IPS DF 6.9 (cell line): ENCODE measurements around the gene SERPINH1.

Source experiments
- DNase-seq: peaks from one replicate; pipeline ENCODE4 v3.0.0-alpha.2; 2013; ENCODE audit warnings: low read depth, low spot score
- H3K27ac ChIP-seq: one replicate; pipeline ENCODE4 v1.5.1; 2013; ENCODE audit warnings: low read length, control low read depth
- H3K27me3 ChIP-seq: 2 replicates; pipeline ENCODE4 v1.6.1; 2013; ENCODE audit warnings: mild to moderate bottlenecking, low read length; ENCODE audit not compliant: control insufficient read depth, insufficient read depth
- H3K36me3 ChIP-seq: 2 replicates; pipeline ENCODE4 v1.6.1; 2013; ENCODE audit warnings: low read length; ENCODE audit not compliant: control insufficient read depth, insufficient read depth
- H3K4me1 ChIP-seq: 2 replicates; pipeline ENCODE4 v1.6.1; 2013; ENCODE audit warnings: low read length; ENCODE audit not compliant: control insufficient read depth, insufficient read depth
- H3K4me3 ChIP-seq: 2 replicates; pipeline ENCODE4 v1.5.1; 2013; ENCODE audit warnings: mild to moderate bottlenecking, low read length
- H3K9me3 ChIP-seq: 2 replicates; pipeline ENCODE4 v1.6.1; 2013; ENCODE audit warnings: low read length, inconsistent platforms; ENCODE audit not compliant: control insufficient read depth, insufficient read depth
- WGBS: extraction: QIAGEN DNeasy Blood & Tissue Kit; methylation state at CpG from one replicate; pipeline ENCODE4 v1.1.7; 2013; ENCODE audit warnings: mixed read lengths, missing lambda C conversion rate; ENCODE audit not compliant: insufficient read length, insufficient coverage; 5-methylcytosine and 5-hydroxymethylcytosine counted together

The SERPINH1 gene

DNA sequence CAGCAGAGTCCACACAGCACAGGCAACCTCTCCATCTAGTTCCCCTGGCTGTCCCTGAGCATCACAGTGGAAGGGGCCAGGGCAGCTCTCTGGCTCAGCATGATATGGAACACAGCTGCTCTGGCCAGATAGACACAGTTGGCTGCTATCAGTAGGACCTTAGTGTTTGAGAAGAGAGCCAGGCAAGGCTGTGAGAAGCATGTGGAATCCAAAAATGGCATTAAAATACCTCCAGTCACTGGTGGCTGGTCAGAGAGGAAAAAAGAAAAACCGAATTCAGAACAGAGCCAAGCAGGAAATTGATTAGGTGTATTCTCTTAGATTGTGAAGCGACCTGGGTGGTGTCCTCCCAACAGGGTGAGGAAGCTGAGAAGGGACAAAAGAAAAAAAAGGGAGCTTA is 27.9 kb downstream of the SERPINH1 start:
- Histone ChIP-seq H3K27ac (no peak overlapping the region), H3K36me3 (no peaks in the 10 kb centered on the region), H3K4me1 (no peaks in the 10 kb centered on the region), H3K27me3 (no peaks in the 10 kb centered on the region; the same call in 1 of the 2 replicates), H3K4me3 (no peak overlapping the region), H3K9me3 (no peaks in the 10 kb centered on the region)
- no peak for DNase-seq
- WGBS = no CpG with 5 or more reads among the region's 2 CpGs

DNA sequence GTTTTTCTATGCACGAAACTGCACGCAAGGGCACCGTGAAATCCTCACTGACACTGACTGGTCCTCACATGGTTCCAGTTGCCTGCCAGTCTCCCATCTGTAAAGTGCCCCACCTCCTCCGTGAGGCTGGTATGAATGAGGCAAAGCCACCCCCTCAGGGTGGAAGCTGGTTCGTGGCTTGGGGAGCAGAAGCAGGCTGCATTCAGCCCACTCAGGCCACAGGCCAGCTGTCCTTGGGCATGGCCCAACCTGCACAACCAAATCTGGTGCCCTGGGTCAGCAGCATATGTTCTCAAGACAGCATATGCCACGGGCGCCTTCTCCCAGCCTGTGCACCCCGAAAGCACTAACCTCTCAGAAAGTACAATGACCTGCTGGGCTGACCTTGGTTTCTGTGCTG is 29.3 kb downstream of the SERPINH1 start:
- Histone ChIP-seq H3K27me3 (no peaks in the 10 kb centered on the region; the same call in 1 of the 2 replicates), H3K27ac (no peak overlapping the region), H3K4me3 (no peak overlapping the region; the same call in 1 of the 2 replicates), H3K9me3 (no peaks in the 10 kb centered on the region), H3K36me3 (no peaks in the 10 kb centered on the region), H3K4me1 (no peaks in the 10 kb centered on the region)
- no CpG with 5 or more reads among the region's 8 CpGs for WGBS
- DNase-seq = no peak

DNA sequence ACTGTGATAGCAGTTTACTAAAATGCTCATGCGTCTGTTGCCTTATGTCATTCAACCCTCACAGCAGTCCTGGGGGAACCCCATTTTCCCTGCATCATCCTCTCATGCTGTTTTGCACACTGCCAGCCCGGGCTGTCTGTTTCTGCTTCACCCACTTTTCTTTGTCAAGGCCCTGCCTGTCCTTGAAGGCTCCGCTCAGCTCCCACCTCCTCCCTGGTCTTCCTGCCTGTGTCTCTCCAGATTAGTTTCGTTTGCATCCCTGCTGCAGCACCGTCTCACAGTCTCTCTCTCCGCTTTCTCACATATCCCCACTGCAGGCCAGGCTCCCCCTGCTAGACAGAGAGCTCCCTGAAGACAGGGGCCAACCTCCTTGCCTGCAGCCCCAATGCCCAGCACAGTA is 29.9 kb downstream of the SERPINH1 start:
- WGBS = no CpG with 5 or more reads among the region's 6 CpGs
- Histone ChIP-seq H3K4me1 (no peaks in the 10 kb centered on the region), H3K9me3 (no peaks in the 10 kb centered on the region), H3K4me3 (no peak overlapping the region), H3K27me3 (no peaks in the 10 kb centered on the region; the same call in 1 of the 2 replicates), H3K36me3 (no peaks in the 10 kb centered on the region), H3K27ac (no peak overlapping the region)
- no peak for DNase-seq

DNA sequence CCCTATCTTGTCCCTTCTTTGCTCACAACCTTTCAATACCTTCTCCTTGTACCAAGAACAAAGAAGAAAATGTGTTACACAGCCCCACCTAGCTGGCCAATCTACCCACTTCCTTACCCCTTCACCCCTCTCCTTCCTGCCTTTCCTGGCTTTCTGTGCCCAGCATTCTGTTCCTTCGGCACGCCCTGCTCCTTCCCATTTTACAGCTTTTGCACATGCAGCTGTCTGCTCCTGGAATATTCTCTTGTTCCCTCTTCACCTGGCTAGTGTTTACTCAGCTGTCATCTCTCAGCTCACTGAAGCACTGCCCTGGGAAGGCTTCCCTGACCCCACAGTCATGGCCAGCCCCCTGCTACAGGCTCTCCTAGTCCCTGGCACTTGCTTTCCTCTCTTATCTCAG is 30.7 kb downstream of the SERPINH1 start:
- Histone ChIP-seq H3K27me3 (no peaks in the 10 kb centered on the region; the same call in 1 of the 2 replicates), H3K27ac (no peak overlapping the region), H3K4me3 (no peak overlapping the region), H3K9me3 (no peaks in the 10 kb centered on the region), H3K36me3 (no peaks in the 10 kb centered on the region), H3K4me1 (no peaks in the 10 kb centered on the region)
- WGBS = no CpG with 5 or more reads among the region's 2 CpGs
- no peak for DNase-seq

DNA sequence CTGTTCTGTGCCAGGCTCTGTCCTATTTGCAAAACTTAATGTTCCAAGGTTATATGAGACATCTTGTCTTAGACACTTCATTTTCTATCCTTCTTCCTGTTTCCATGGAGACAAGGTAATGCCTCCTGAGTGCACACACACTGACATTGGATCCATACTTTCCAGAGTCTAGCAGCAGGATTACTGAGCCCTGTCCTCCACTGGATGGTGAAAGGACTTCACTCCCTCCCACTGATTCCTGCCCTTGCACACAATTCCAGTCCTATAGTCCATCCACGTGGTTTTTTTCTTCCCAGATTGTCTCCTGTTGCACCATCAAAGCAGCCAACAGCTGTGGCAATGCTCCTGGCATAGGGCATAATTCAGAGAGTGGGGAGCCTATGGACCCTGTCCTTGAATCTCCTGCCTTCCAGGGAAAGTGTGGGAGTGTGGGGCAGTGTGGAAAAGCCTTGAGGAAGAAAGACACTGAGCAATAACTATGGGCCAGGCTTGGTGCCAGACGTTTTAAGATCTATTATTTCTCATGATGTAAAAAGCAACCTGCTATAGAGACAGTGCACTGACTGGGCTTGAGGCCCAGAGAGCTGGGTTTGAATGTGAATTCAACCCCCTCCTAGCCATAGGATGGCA is 31.3 kb downstream of the SERPINH1 start:
- no peak overlapping the region for H3K4me3 ChIP-seq
- DNase-seq = no peak
- no peaks in the 10 kb centered on the region for H3K9me3 ChIP-seq
- no peaks in the 10 kb centered on the region for H3K36me3 ChIP-seq
- H3K27me3 ChIP-seq = no peaks in the 10 kb centered on the region; the same call in 1 of the 2 replicates
- H3K4me1 ChIP-seq = no peaks in the 10 kb centered on the region
- no CpG with 5 or more reads among the region's 2 CpGs for WGBS
- H3K27ac ChIP-seq = no peak overlapping the region

DNA sequence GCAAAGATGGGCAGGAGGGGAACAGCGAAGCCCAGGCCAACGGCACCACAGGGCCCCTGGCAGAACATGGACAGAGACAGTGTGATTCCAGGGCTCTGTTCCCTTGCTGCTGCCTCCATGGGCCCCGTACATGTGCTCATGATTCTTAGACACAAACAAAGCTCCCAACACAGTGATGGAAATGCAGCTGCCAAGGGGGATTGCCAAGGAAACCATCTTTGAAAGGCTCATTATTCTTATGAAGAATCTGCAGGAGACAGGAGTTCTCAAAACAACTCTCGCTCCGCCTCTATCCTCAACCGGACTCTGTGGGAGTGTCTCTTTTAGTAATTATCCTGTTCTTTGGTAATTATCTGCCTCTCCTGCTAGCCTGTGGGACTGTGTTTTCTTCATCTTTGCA is 32.2 kb downstream of the SERPINH1 start:
- WGBS = no CpG with 5 or more reads among the region's 6 CpGs
- H3K27me3 ChIP-seq = no peaks in the 10 kb centered on the region; the same call in 1 of the 2 replicates
- H3K27ac ChIP-seq = no peak overlapping the region
- no peak overlapping the region for H3K4me3 ChIP-seq
- H3K36me3 ChIP-seq = no peaks in the 10 kb centered on the region
- H3K4me1 ChIP-seq = no peaks in the 10 kb centered on the region
- no peaks in the 10 kb centered on the region for H3K9me3 ChIP-seq
- DNase-seq = no peak

DNA sequence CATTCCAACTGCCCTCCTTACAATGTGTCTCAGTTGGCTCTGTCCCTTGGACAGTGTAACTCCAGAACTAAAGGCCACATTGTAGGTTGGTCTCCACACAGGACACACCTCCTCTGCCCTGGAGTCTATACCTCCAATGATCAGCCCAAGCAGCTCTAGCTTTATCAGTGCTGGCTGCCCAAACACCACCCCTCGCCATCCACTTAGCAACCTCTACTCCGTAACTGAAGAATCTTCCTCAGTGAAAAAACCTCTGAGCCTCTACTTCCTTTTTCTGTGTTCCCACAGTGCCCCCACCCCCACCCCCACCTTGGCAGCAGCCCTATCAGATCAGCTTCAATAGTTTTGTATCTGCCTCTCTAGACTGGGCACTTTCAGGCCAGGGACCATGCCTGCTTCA is 33.4 kb downstream of the SERPINH1 start:
- Histone ChIP-seq H3K27me3 (no peaks in the 10 kb centered on the region; the same call in 1 of the 2 replicates), H3K4me1 (no peaks in the 10 kb centered on the region), H3K4me3 (no peak overlapping the region), H3K9me3 (no peaks in the 10 kb centered on the region), H3K36me3 (no peaks in the 10 kb centered on the region), H3K27ac (no peak overlapping the region)
- DNase-seq = no peak
- no CpG with 5 or more reads among the region's 2 CpGs for WGBS

DNA sequence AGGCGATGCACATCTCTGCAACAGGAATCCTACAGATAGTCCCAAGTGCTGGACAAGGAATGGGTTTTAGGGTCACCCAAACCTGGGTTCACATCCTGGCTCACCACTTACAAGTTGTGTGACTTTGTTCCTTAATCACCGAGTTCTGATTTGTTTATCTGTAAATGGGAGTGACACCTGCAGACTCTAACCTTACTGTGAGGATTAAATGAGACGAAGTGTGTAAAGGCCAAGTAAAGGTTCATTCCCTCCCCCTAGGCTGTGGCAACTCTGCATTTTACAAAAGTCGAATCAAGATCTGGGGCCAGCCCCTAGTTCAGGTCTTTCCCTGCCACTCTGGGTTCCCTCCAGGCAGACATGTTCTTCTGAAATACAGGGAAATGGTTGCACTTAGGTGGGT is 34.9 kb downstream of the SERPINH1 start:
- no peak overlapping the region for H3K4me3 ChIP-seq
- no peak overlapping the region for H3K27ac ChIP-seq
- H3K36me3 ChIP-seq = no peaks in the 10 kb centered on the region
- no CpG with 5 or more reads among the region's 4 CpGs for WGBS
- no peaks in the 10 kb centered on the region; the same call in 1 of the 2 replicates for H3K27me3 ChIP-seq
- no peaks in the 10 kb centered on the region for H3K9me3 ChIP-seq
- DNase-seq = no peak
- H3K4me1 ChIP-seq = no peaks in the 10 kb centered on the region

DNA sequence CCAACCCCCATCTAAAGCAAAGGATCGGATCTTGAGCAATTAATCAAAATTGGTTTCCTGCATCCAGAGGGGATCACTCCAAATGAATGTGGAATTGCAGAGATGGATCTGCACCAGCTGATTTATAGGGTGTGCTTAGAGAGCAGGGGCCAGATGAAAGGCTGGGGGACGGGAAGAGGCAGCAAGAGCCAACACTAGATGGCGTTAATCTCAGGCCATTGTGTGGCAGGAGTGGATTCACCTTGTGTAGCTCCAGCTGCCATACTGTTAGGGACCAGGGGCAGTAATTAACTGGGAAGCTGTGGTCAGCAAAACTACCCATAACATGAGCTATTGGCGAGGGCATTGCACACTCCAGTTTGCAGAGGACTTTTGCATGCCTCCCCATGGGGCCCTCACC is 35.6 kb downstream of the SERPINH1 start:
- H3K4me1 ChIP-seq = no peaks in the 10 kb centered on the region
- H3K36me3 ChIP-seq = no peaks in the 10 kb centered on the region
- H3K27me3 ChIP-seq = no peaks in the 10 kb centered on the region; the same call in 1 of the 2 replicates
- no peaks in the 10 kb centered on the region for H3K9me3 ChIP-seq
- no CpG with 5 or more reads among the region's 4 CpGs for WGBS
- no peak overlapping the region for H3K27ac ChIP-seq
- H3K4me3 ChIP-seq = no peak overlapping the region
- DNase-seq = no peak

DNA sequence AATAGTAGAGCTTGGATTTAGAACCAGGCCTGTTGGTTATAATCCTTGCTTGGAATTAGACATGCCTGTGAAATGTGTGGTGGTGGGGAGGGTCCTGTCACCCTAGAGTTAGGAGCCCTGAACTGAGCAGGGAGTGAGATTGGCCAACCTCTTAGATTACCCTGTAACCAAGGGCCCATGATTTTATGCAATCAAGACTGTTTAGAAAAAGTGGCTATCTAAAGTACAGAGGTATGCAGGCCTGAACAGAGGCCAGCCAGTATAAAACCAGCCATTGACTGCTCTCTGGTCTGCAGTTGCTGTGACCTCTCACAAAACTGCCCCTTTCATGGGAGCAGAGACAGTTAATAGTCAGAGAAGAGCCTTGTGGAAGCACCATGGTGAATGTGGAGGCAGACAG is 36.2 kb downstream of the SERPINH1 start:
- Histone ChIP-seq H3K27me3 (no peaks in the 10 kb centered on the region; the same call in 1 of the 2 replicates), H3K4me3 (no peak overlapping the region), H3K27ac (no peak overlapping the region), H3K36me3 (no peaks in the 10 kb centered on the region), H3K9me3 (no peaks in the 10 kb centered on the region), H3K4me1 (no peaks in the 10 kb centered on the region)
- no peak for DNase-seq

DNA sequence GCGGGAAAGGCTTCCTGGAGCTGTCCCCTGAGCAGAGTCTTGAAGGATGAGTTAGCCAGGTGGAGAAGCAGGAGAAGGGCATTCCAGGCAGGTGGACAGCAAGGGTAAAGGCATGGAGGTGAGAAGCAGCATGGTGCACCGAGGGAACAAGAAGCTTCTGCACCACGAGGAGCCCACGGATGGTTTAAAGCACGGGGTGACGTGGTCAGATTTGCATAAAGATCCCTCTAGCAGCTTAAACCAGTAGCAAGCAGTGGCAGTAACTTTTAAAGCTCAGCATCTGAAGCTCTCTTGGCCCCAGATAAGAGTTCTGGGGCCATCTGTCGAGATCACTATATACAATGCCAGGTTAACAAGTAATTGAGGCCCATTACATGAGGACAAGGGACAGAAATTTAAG is 36.8 kb downstream of the SERPINH1 start:
- Histone ChIP-seq H3K27me3 (no peaks in the 10 kb centered on the region; the same call in 1 of the 2 replicates), H3K36me3 (no peaks in the 10 kb centered on the region), H3K9me3 (no peaks in the 10 kb centered on the region), H3K27ac (no peak overlapping the region), H3K4me3 (no peak overlapping the region), H3K4me1 (no peaks in the 10 kb centered on the region)
- DNase-seq = no peak
- WGBS = no CpG with 5 or more reads among the region's 7 CpGs
